Body of pancreas (tissue), 4 donors: Measurements from ENCODE around the gene MXI1.

Experiments
- CTCF ChIP-seq, 7 experiments: fragments of 450-650 bp in 4 of 7; fragments of 200-600 bp in 3 of 7; sonication (generic) in 3 of 7; IDR thresholded peaks; one replicate each; pipeline ENCODE4 v1.5.1; 2016 to 2019; ENCODE audit warnings: antibody characterized with exemption in 7 of 7
- POLR2A ChIP-seq, 3 donors: fragments of 450-650 bp; IDR thresholded peaks; one replicate each; pipeline ENCODE4 v1.6.1; 2016; ENCODE audit warnings: antibody characterized with exemption in 3 of 3, mild to moderate bottlenecking in 2 of 3

- TF ChIP-seq POLR2A (IDR thresholded peaks at IDR 0.05) (no peak), CTCF (IDR thresholded peaks at IDR 0.05) (no peak)
Observed at GRCh38 chr10:110169586-110169985, 37.8 kb upstream of the MXI1 start.
